ENCODE data around the gene GPC3. TPM values are rescaled to one million over a fixed set of nuclear protein-coding genes. Genes with fewer than 3 reads are reported as not detected.
"Not testable (repeated sequence)": the region's sequence is repeated elsewhere in the genome, so short reads cannot be mapped to it uniquely, and the experiment has no call there.

Gene GPC3
- total RNA-seq, 1 donor from 2014 or later: 1,039 TPM

- Mint-ChIP-seq H3K9me3 (peaks cover 25% of the 10 kb centered on the region), H3K27ac (no peak overlapping the region), H3K27me3 (ENCODE audit: insufficient read depth, low read depth) (no peaks in the 10 kb centered on the region), H3K36me3 (peaks cover 7% of the 10 kb centered on the region), H3K4me1 (no peaks in the 10 kb centered on the region), H3K4me3 (no peak overlapping the region)
- no peak for TF ChIP-seq CTCF (IDR thresholded peaks at IDR 0.05)
- Histone ChIP-seq H3K4me3 (no peak overlapping the region), H3K36me3 (no peaks in the 10 kb centered on the region), H3K4me2 (no peak overlapping the region), H3K9ac (no peak overlapping the region), H3K9me3 (ENCODE audit: low read depth) (no peaks in the 10 kb centered on the region), H3F3A (ENCODE audit: low read depth) (no peaks in the 10 kb centered on the region), H3K79me2 (ENCODE audit: low read depth) (peaks cover 11% of the 10 kb centered on the region), H3K27ac (no peak overlapping the region), H4K20me1 (ENCODE audit: low read depth) (no peaks in the 10 kb centered on the region), H3K4me1 (no peaks in the 10 kb centered on the region), H3K27me3 (no peaks in the 10 kb centered on the region), H2AFZ (replicated peaks) (no peak overlapping the region)
- no peak for DNase-seq (ENCODE audit: low spot score)
Observed at GRCh38 chrX:133627673-133628072, 357.7 kb downstream of the GPC3 start.

GRCh38 chrX:133621384-133621783, 364.0 kb downstream of the GPC3 start:
- not testable (repeated sequence) for H3K4me3 Mint-ChIP-seq; H3K9ac ChIP-seq; H3K36me3 ChIP-seq; H3K4me1 Mint-ChIP-seq; H3K4me2 ChIP-seq; H4K20me1 ChIP-seq (ENCODE audit: low read depth); H2AFZ ChIP-seq (replicated peaks); H3F3A ChIP-seq (ENCODE audit: low read depth); H3K4me3 ChIP-seq; H3K27me3 ChIP-seq; H3K27ac ChIP-seq; H3K4me1 ChIP-seq; H3K27ac Mint-ChIP-seq; H3K27me3 Mint-ChIP-seq (ENCODE audit: insufficient read depth, low read depth); DNase-seq (ENCODE audit: low spot score)
- Mint-ChIP-seq H3K9me3 (peaks cover 50% of the 10 kb centered on the region), H3K36me3 (peaks cover 12% of the 10 kb centered on the region)
- H3K79me2 ChIP-seq (ENCODE audit: low read depth): peaks cover 13% of the 10 kb centered on the region
- peaks cover 12% of the 10 kb centered on the region for H3K9me3 ChIP-seq (ENCODE audit: low read depth)

GRCh38 chrX:133611676-133612075, 373.7 kb downstream of the GPC3 start:
- no peaks in the 10 kb centered on the region for H3K4me1 Mint-ChIP-seq
- no peak overlapping the region for H3K9ac ChIP-seq
- no peaks in the 10 kb centered on the region for H4K20me1 ChIP-seq (ENCODE audit: low read depth)
- peaks cover 7% of the 10 kb centered on the region for H3K36me3 Mint-ChIP-seq
- TF ChIP-seq EZH2 (IDR thresholded peaks at IDR 0.05) (no peak), CTCF (IDR thresholded peaks at IDR 0.05) (no peak), EZH2phosphoT487 (IDR thresholded peaks at IDR 0.05) (no peak)
- H3K27ac Mint-ChIP-seq: no peak overlapping the region
- H3F3A ChIP-seq (ENCODE audit: low read depth): no peaks in the 10 kb centered on the region
- H3K9me3 Mint-ChIP-seq: peaks cover 25% of the 10 kb centered on the region
- H3K79me2 ChIP-seq (ENCODE audit: low read depth): peaks cover 10% of the 10 kb centered on the region
- H3K27ac ChIP-seq: no peak overlapping the region
- H3K27me3 ChIP-seq: no peaks in the 10 kb centered on the region
- H2AFZ ChIP-seq (replicated peaks): no peak overlapping the region
- H3K4me2 ChIP-seq: no peak overlapping the region
- DNase-seq (ENCODE audit: low spot score): no peak
- H3K36me3 ChIP-seq: no peaks in the 10 kb centered on the region
- H3K4me3 ChIP-seq: no peak overlapping the region
- no peak overlapping the region for H3K4me3 Mint-ChIP-seq
- no peaks in the 10 kb centered on the region for H3K9me3 ChIP-seq (ENCODE audit: low read depth)
- H3K27me3 Mint-ChIP-seq (ENCODE audit: insufficient read depth, low read depth): no peaks in the 10 kb centered on the region
- H3K4me1 ChIP-seq: no peaks in the 10 kb centered on the region

- Histone ChIP-seq H3K27ac (no peak overlapping the region), H3K27me3 (no peaks in the 10 kb centered on the region), H3K4me1 (no peaks in the 10 kb centered on the region), H3K4me3 (no peak overlapping the region), H3K79me2 (ENCODE audit: low read depth) (peaks cover 9% of the 10 kb centered on the region), H3K36me3 (no peaks in the 10 kb centered on the region), H3F3A (ENCODE audit: low read depth) (no peaks in the 10 kb centered on the region), H4K20me1 (ENCODE audit: low read depth) (no peaks in the 10 kb centered on the region), H3K4me2 (no peak overlapping the region), H3K9me3 (ENCODE audit: low read depth) (no peaks in the 10 kb centered on the region), H3K9ac (no peak overlapping the region), H2AFZ (replicated peaks) (no peak overlapping the region)
- H3K9me3 Mint-ChIP-seq: peaks cover 14% of the 10 kb centered on the region
- DNase-seq (ENCODE audit: low spot score): no peak
- no peak overlapping the region for H3K27ac Mint-ChIP-seq
- peaks cover 5% of the 10 kb centered on the region for H3K36me3 Mint-ChIP-seq
- TF ChIP-seq EZH2 (IDR thresholded peaks at IDR 0.05) (no peak), EZH2phosphoT487 (IDR thresholded peaks at IDR 0.05) (no peak), CTCF (IDR thresholded peaks at IDR 0.05) (no peak)
- H3K4me3 Mint-ChIP-seq: no peak overlapping the region
- H3K27me3 Mint-ChIP-seq (ENCODE audit: insufficient read depth, low read depth): no peaks in the 10 kb centered on the region
- no peaks in the 10 kb centered on the region for H3K4me1 Mint-ChIP-seq
Observed at GRCh38 chrX:133610056-133610455, 375.3 kb downstream of the GPC3 start.
